ENCODE measurements around the gene VPS26A.

The VPS26A gene

GRCh38 chr10:69092959-69093850, 30.8 kb upstream of the VPS26A start:
- H3K4me3 ChIP-seq (ENCODE audit: low read depth, low read length): no peak overlapping the region
- TF ChIP-seq CTCF (conservative IDR thresholded peaks at IDR 0.05; ENCODE audit: low read depth, low read length): peak; percentile 72
- DNase-seq (ENCODE audit: low read depth): peak; percentile 93

- peak; percentile 55 for DNase-seq (ENCODE audit: low read depth)
- peak; percentile 32 for TF ChIP-seq CTCF (conservative IDR thresholded peaks at IDR 0.05; ENCODE audit: low read depth, low read length)
- no peak overlapping the region for H3K4me3 ChIP-seq (ENCODE audit: low read depth, low read length)
Measured at GRCh38 chr10:69093933-69094332, 30.0 kb upstream of the VPS26A start.

- TF ChIP-seq CTCF (conservative IDR thresholded peaks at IDR 0.05; ENCODE audit: low read depth, low read length): no peak
- no peak for DNase-seq (ENCODE audit: low read depth)
Measured at GRCh38 chr10:69096045-69096444, 27.9 kb upstream of the VPS26A start.

GRCh38 chr10:69097729-69098128, 26.2 kb upstream of the VPS26A start:
- no peak overlapping the region for H3K4me3 ChIP-seq (ENCODE audit: low read depth, low read length)
- no peak for TF ChIP-seq CTCF (conservative IDR thresholded peaks at IDR 0.05; ENCODE audit: low read depth, low read length)
- no peak for DNase-seq (ENCODE audit: low read depth)

More at GRCh38 chr10:69096045-69096444, 27.9 kb upstream of the VPS26A start:
- H3K4me3 ChIP-seq (ENCODE audit: low read depth, low read length): no peak overlapping the region

- no peak overlapping the region for H3K4me3 ChIP-seq (ENCODE audit: low read depth, low read length)
- no peak for TF ChIP-seq CTCF (conservative IDR thresholded peaks at IDR 0.05; ENCODE audit: low read depth, low read length)
- DNase-seq (ENCODE audit: low read depth): no peak
Measured at GRCh38 chr10:69100136-69100872, 23.7 kb upstream of the VPS26A start.

- no peak for TF ChIP-seq CTCF (conservative IDR thresholded peaks at IDR 0.05; ENCODE audit: low read depth, low read length)
- peak; percentile 75 for DNase-seq (ENCODE audit: low read depth)
- H3K4me3 ChIP-seq (ENCODE audit: low read depth, low read length): no peak overlapping the region
Measured at GRCh38 chr10:69101451-69102095, 22.4 kb upstream of the VPS26A start.
